ENCODE measurements around the gene KRTAP2-2.
"Not testable (repeated sequence)": the region's sequence is repeated elsewhere in the genome, so short reads cannot be mapped to it uniquely, and the experiment has no call there.

The KRTAP2-2 gene

DNA sequence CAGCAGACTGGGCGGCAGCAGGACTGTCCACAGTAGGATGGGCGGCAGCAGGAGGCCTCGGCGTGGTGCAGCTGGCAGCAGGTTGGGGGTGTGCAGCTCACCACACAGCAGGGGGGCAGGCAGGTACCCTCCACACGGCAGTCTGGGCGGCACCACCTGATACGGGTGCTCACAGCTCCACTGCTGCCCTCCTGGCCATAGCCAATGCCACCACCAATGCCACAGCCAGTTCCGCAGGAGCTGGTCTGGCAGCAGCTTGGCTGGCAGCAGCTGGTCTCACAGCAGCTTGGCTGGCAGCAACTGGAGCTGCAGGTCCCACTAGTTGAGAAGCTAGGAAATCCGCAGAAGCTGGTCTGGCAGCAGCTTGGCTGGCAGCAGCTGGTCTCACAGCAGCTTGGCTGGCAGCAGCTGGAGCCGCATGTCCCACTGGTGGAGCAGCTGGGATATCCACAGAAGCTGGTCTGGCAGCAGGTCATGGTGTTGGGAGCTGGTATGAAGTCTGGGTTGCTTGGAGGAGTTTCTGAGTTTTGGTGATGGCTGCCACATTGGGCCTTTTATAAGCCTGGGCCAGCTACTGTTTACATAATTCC, 20.6 kb downstream of the KRTAP2-2 start, which contains the start of gene KRTAP1-3:
KRTAP1-3 (minus strand) TSS at position 529 of the 590 bp plus-strand sequence; CDS start at position 476, 53 bp downstream.
- not testable (repeated sequence) for DNase-seq (ENCODE audit: extremely low spot score, insufficient read length, low read depth); FAIRE-seq

DNA sequence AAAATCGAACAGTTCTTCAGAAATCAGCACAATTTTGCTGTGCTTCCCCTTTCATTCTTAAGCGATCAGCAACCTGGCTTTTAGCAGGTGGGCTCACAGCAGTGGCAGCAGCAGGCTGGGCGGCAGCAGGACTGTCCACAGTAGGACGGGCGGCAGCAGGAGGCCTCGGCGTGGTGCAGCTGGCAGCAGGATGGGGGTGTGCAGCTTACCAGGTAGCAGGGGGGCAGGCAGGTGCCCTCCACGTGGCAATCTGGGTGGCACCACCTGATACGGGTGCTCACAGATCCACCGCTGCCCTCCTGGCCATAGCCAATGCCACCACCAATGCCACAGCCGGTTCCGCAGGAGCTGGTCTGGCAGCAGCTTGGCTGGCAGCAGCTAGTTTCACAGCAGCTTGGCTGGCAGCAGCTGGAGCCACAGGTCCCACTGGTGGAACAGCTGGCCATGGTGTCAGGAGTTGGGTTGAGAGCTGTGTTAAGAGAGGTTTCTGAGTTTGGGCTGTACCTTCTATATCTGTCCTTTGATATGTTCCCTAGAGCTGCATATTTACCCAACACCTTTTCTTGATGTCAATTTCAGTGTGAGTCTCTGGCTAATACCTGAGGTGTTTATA, 25.3 kb downstream of the KRTAP2-2 start, which contains the start of gene KRTAP1-4:
KRTAP1-4 (minus strand) TSS at position 563 of the 613 bp plus-strand sequence; CDS start at position 446, 117 bp downstream.
- FAIRE-seq, result no peak
- DNase-seq (ENCODE audit: extremely low spot score, insufficient read length, low read depth), result no peak

DNA sequence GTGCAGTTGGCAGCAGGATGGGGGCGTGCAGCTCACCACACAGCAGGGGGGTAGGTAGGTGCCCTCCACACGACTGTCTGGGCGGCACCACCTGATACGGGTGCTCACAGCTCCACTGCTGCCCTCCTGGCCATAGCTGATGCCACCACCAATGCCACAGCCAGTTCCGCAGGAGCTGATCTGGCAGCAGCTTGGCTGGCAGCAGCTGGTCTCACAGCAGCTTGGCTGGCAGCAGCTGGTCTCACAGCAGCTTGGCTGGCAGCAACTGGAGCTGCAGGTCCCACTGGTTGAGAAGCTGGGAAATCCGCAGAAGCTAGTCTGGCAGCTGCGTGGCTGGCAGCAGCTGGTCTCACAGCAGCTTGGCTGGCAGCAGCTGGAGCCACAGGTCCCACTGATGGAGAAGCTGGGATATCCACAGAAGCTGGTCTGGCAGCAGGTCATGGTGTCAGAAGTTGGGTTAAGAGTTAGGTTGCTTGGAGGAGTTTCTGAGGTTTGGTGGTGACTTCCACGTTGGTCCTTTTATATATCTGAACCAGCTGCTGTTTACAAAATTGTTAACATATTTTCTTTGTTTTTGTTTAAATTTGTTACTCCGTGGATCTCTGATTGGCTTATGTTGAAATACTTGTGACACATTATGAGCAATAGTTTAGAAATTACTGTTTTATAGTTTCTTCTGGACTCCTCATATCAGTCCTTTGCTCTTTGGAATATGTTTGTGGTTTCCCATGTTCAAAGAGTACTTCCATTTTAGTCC, 28.1 kb downstream of the KRTAP2-2 start, which contains the start of gene KRTAP1-5:
KRTAP1-5 (minus strand) TSS at position 494 of the 757 bp plus-strand sequence; CDS start at position 441, 53 bp downstream.
- FAIRE-seq (no peak), DNase-seq (ENCODE audit: extremely low spot score, insufficient read length, low read depth) (no peak)

DNA sequence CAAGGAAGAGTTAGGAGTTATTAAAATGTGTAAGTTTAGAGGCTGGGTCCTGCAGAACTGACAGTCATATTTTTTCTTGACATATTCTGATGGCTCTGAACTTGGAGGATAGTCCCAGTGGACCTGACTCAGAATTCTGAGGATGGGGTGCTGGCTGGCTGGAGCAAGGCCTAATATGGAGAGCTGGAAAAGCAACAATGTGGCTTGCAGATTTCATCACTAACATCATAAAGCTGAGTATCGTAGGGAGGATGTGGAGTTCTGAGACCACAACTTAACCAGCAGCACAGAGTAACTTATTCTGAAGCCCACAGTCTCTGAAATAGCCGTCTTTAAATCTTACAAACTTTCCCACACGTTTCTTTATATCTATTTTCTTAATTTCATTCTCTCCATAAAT, 30.3 kb downstream of the KRTAP2-2 start:
- DNase-seq (ENCODE audit: extremely low spot score, insufficient read length, low read depth) (no peak), FAIRE-seq (no peak)

DNA sequence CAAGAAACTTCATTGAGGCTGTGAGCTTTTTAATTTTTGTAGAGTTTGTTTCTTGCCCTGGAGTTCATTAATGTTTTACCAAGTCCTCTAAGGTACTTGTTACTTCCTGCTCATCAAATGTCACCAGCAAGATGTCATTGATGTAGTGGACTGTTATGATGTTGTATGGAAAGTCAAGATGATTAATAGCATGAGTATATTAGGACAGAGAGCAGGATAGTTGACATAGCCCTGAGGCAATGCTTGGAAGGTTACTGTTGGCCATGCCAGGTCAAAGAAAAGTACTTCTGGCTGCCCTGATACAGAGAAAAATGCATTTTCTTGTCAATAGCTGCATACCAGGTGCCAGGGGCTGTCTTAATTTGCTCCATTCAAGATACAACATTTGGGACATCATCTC, 34.7 kb downstream of the KRTAP2-2 start:
- no peak for FAIRE-seq
- no peak for DNase-seq (ENCODE audit: extremely low spot score, insufficient read length, low read depth)

DNA sequence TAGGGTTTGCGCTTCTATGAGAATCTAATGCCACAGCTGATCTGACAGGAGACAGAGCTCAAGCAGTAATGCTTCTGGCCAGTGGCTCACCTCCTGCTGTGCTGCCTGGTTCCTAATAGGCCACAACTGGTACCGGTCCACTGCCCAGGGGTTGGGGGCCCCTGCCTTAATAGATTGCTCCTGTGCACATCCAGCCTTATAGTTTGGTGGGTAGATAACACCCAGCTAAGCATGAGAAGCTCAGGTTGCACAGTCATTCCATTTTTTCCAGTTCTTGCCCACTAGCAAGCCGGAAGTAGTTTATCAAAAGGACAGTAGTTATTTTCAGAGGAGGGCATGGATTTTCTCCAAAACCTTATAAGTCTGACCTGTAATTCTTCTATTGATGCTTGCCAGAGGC, 35.6 kb downstream of the KRTAP2-2 start:
- DNase-seq (ENCODE audit: extremely low spot score, insufficient read length, low read depth) (no peak), FAIRE-seq (no peak)

DNA sequence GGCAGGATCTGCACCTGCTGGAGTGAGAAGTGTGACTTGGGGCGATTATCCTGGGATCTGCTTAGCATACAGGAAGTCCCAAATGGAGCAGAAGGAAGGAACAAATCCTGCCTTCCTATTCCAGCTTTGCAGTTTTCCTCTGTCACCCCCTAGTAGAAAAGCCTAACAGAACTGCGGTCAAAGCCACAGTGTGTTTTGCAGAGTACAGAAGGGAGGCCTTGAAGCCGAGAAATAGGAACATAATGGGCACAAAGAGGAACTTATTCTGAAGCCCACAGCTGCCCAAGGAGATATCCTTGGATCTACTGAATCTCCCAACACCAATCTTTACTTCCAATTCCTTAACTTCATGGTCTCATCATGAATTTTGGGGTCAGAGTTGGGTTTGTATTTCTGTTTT, 36.5 kb downstream of the KRTAP2-2 start:
- DNase-seq (ENCODE audit: extremely low spot score, insufficient read length, low read depth), result no peak
- FAIRE-seq, result no peak

DNA sequence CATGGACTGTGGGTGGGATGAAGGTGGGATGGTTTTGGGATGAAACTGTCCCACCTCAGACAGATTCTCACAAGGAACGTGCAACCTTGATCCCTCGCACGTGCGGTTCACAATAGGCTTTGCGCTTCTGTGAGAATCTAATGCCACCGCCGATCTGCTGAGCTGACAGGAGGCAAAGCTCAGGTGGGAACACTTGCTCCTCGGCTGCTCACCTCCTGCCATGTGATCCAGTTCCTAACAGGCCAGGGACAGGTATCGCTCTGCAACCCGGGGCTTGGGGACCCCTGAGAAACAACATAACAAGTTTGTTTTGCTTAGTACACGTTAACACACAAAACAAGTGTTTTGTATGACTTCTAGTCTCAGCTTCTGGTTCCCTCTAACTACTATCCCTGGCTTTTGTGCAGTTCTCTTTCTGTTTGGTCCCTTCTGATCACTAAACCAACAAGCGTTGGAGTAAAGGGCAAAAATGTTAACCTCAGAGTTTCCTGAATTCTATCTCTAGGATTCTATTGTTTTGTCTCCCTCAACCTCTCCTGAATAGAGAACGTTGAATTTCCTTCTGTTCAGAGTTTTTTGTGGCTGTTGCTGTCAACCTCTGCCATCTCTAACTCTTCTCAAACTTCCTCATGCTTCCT, 38.3 kb downstream of the KRTAP2-2 start:
- DNase-seq (ENCODE audit: extremely low spot score, insufficient read length, low read depth) (no peak), FAIRE-seq (no peak)

DNA sequence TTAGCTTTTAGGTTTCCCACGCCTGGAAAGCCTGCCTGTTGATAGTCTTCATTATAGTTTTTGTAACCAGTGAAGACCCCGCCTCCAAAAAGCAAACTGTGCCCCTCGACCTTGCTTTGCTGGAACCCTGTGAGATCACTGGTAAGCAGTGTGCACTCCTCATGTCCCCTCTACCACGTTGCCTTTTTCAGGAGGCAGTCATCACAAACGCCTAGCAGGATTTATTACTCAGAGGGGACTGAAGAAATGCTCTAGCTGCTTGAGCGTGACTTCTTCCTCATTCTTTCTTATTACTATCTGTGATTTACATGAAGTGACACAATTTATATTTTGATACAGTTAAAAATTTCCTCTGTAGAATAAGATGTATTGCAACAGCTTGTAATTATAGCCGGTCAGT, 39.6 kb downstream of the KRTAP2-2 start:
- DNase-seq (ENCODE audit: extremely low spot score, insufficient read length, low read depth) (no peak), FAIRE-seq (no peak)

DNA sequence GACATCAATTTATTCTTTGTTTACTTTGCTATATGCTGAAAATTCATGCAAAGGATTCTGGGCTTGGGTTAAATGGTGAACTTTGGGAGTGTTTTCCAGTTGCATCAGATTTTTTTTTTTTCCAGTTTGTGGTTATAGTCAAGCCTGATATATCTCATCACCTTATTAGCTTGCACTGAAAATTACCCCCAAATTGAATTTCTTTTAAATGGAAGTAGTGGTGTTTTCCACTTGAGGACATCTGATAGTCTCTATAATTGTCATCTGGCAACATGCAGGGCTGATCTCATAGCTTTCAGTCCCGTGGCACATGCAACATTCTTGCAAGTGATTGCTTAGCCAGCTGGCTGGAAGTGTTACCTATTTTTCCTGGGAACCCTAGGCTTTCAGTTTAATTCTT, 41.4 kb downstream of the KRTAP2-2 start:
- no peak for FAIRE-seq
- no peak for DNase-seq (ENCODE audit: extremely low spot score, insufficient read length, low read depth)

DNA sequence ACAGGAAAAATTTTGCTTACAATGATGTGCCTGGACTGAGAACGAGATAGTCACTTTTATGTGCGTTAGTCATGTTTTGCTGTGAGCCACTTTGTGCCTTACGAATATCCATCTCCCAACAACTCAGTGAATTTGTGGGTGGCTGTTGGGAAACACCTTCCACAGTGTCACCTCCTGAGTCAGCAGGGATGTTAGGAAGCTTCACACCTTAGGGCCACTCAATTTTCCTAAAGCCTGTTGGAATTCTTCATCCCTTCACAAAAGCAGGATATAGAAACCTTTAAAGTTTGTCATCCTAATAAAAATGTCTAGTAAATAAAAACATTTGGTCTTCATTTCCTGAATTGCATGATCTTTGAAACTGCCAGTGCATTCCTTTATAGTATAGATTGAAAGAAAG, 41.8 kb downstream of the KRTAP2-2 start:
- FAIRE-seq, result no peak
- DNase-seq (ENCODE audit: extremely low spot score, insufficient read length, low read depth), result no peak

DNA sequence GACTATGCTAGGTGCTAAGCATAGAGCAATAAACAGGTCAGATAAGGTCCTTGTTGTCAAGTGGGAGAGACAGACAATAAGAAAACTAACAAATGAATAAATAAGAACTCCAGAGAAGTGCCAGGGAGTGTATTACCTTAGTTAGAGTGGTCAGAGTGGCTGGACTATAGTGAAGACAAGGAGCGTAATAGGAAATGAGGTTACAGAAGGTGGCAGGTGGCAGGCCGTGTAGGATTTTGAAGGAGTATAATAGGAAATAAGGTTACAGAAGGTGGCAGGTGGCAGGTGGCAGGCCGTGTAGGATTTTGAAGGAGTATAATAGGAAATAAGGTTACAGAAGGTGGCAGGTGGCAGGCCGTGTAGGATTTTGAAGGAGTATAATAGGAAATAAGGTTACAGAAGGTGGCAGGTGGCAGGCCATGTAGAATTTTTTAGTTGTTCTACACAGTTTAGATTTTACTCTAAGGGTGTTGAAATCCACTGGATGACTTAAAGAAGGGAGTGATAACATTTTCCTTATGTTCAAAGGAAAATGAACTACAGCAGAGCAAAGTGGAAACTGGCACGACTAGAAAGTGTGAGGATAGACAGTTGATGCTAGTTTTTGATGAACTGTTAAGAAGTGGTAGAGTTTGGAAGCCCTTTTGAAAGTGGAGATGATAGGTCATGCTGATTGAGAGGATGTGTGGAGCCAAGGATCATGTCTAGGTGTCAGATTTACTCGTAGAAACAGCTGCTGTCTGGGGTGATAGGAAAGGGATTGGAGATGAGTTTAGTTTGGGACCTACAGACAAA, 42.5 kb downstream of the KRTAP2-2 start:
- FAIRE-seq (no peak), DNase-seq (ENCODE audit: extremely low spot score, insufficient read length, low read depth) (no peak)

DNA sequence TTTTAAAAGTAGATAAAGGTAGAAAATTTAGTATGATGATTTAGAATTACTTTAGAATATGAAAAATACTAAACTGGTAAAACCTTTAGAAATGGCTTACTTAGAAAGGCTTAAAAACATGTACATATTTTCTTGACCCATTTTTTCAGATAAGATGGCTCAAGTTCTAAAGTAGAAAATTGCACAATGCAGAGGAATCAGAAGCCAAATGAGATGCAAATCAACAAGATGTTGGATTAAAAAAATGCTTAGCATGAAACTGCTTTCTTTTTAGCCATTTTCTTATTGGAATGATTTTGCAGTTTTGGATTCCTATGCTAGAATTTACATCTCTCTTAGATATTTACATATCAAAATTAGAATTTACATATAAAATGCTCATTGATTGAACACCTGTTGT, 44.6 kb downstream of the KRTAP2-2 start:
- DNase-seq (ENCODE audit: extremely low spot score, insufficient read length, low read depth) (no peak), FAIRE-seq (no peak)

DNA sequence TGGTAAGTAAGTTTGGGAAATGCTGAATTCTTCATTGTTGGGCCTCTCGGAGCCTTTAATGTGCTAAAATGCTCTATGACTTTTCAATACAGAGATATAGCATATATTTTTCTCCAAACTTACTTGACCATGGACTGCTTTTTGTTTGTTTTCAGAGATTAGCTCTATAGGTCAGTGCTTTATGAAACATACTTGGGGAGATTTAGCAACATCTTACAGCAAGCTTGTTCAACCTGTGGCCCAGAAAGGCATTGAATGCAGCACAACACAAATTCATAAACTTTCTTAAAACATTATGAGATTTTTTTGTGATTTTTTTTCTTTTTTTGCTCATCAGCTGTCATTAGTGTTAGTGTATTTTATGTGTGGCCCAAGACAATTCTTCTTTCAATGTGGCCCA, 45.1 kb downstream of the KRTAP2-2 start:
- DNase-seq (ENCODE audit: extremely low spot score, insufficient read length, low read depth), result no peak
- no peak for FAIRE-seq

DNA sequence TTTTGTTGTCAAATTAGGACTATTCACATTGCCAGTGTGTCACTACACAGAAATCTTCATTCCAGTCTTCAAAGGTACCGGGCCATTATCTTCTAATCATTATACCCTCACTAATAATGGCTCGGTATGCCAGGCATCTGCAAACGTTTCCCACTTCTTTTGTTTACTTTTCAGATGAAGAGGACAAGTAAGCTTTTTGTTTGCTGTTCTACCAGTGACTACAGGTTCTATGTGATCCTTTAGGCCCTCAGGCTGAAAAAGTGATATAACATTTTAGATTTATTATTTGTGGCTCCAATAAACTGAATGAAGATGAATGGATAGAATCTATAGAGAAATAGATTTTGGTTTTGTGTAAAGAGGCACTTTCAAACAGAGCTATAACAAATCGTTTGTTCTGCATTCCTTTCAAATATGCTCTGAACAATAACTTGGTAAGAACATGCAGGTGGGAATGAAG, 45.7 kb downstream of the KRTAP2-2 start:
- DNase-seq (ENCODE audit: extremely low spot score, insufficient read length, low read depth) (no peak), FAIRE-seq (no peak)

DNA sequence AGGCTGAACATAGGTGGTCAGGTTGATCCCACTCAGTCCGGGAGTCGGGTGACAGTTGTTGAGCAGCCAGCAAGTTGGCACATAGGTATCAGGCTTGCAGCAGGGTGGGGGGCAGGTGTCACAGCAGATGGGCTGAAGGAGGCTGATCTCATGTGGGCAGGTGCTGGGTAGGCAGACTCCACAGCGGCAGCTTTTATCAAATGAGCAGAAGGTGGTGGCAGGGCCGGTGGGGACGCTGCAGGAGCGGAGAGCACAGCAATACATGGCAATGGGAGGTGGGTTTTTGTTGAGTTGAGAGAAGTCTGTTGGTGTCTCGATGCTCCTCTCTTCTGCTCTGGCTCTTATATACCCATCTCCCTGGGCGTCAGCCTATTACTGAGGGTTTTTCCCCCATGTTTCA, 46.2 kb downstream of the KRTAP2-2 start, which contains the start of gene KRTAP3-1:
KRTAP3-1 (minus strand) TSS at position 318 of the 400 bp plus-strand sequence; CDS start at position 264, 54 bp downstream.
- FAIRE-seq, result no peak

More for the DNA sequence above, 46.2 kb downstream of the KRTAP2-2 start, which contains the start of gene KRTAP3-1:
- DNase-seq (ENCODE audit: extremely low spot score, insufficient read length, low read depth), result no peak
